Endometrial microvascular endothelial cells (primary cell): ENCODE measurements around the gene DHRS4L2. TPM values are rescaled to one million over a fixed set of nuclear protein-coding genes. Genes with fewer than 3 reads are reported as not detected.
"Not testable (repeated sequence)": the region's sequence is repeated elsewhere in the genome, so short reads cannot be mapped to it uniquely, and the experiment has no call there.

Experiments used
- in situ Hi-C: cut with HindIII; loops from 2 replicates; pipeline ENCODE4 v1.10.0; 2017; ENCODE audit warnings: low sequenced_read_pairs, low pct_unique_long_range_greater_than_20kb; ENCODE audit errors: inconsistent ontology term
- total RNA-seq: library from RNA; depleted of rRNA; stranded (reverse); fragments of >200 nt; gene quantifications from one replicate; pipeline ENCODE4 v1.2.3, GENCODE V29; 2015; ENCODE audit errors: inconsistent ontology term

The DHRS4L2 gene
- total RNA-seq: 17.1 TPM

DNA sequence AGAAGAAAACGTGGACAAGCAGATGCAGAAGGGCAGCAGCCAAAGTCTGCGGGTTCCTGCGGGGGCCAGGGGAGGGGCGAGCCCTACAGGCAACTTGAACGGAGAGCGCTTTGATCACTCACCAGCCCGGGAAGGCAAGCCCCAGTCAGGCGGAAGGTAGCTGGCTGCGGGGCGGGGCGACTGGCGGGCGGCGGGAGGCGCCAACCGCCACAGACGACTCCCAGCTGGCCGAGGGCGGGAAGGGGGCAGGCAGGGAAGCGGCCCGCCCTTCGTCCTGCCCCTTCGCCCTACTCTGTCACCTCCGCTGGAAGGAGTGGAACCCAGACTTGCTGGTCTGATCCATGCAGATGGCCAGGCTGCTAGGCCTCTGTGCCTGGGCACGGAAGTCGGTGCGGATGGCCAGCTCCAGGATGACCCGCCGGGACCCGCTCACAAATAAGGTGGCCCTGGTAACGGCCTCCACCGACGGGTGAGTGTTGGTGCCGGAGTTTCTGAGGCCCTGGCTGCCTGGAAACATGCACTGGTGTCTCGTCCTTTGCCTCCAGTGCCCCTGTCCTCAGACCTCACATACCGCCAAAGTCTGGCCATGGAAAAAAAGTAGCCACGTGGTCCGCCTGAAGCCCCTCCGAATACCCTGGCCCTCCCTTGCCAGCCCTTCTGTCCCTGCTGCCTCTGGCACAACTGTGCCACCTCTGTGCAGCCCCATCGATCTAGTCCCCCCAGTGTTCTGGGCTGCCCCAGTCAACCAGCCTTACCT is at the start of gene DHRS4L2:
TSS of gene DHRS4L2 (plus strand) at position 323 of the 757 bp plus-strand sequence. CDS start at position 342, 19 bp downstream.
- in situ Hi-C loops: not testable (repeated sequence)

GRCh38 chr14:23939607-23940326 is 49.0 kb upstream of the DHRS4L2 start:
- in situ Hi-C loops: no loop called here

DNA sequence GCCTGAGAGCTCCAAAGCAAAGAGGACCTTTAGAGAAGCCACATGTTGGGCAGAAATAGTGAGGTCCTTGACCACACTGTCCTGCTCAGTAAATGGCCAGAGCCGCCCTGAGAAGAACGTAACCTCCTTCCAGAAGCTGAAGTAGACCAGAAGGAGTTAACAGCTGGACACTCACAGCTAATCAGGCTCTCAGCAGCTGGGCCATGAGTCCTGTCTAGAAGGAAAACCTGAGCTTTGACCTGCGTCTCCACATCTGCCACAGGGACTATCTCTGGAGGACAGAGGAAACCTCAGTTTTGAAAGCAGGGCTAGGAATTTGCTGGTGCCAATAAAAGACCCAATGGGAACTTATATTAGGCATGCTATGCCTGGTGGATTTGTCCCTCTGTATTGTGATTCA is 47.5 kb upstream of the DHRS4L2 start:
- in situ Hi-C loops: no loop called here

DNA sequence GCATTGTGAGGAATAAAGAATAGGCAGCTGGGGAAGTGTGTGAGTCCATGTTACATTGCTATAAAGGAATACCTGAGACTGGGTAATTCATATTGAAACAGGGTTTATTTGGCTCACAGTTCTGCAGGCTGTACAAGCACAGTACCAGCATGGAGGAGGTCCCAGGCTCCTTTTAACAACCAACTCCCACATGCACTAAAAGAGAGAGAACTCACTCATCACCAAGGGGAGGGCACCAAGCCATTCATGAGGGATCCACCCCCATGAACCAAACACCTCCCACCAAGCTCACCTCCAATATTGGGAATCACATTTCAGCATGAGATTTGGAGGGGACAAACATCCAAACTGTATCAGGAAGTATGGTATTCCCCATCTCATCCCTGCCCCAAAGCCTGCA is 47.1 kb upstream of the DHRS4L2 start:
- in situ Hi-C loops: no loop called here

DNA sequence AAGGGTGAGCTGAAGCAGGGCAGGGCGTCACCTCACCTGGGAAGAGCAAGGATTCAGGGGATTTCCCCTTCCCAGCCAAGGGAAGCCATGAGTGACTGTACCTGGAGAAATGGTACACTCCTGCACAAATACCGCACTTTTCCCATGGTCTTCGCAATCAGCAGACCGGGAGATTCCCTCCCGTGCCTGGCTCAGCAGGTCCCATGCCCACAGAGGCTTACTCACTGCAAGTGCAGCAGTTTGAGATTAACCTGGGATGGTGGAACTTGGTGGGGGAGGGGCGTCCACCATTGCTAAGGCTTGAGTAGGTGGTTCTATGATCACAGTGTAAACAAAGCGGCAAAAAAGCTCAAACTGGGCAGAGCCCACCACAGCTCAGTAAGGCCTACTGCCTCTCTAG is 46.1 kb upstream of the DHRS4L2 start:
- in situ Hi-C loops: no loop called here

DNA sequence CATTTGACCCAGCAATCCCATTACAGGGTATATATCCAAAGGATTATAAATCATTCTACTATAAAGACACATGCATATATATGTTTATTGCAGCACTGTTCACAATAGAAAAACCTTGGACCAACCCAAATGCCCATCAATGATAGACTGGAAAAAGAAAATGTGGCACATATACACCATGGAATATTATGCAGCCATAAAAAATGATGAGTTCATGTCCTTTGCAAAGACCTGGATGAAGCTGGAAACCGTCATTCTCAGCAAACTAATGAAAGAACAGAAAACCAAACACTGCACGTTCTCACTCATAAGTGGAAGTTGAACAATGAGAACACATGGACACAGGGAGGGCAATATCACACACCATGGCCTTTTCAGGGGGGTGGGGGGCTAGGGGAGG is 39.7 kb upstream of the DHRS4L2 start:
- in situ Hi-C loops: not testable (repeated sequence)

- in situ Hi-C loops: no loop called here
Measured at GRCh38 chr14:23950411-23951135, 38.2 kb upstream of the DHRS4L2 start.

GRCh38 chr14:23951136-23951466 is 37.6 kb upstream of the DHRS4L2 start:
- in situ Hi-C loops: not testable (repeated sequence)

GRCh38 chr14:23951590-23952201 is 37.0 kb upstream of the DHRS4L2 start:
- in situ Hi-C loops: no loop called here

GRCh38 chr14:23953116-23953463 is 35.6 kb upstream of the DHRS4L2 start:
- in situ Hi-C loops: not testable (repeated sequence)

DNA sequence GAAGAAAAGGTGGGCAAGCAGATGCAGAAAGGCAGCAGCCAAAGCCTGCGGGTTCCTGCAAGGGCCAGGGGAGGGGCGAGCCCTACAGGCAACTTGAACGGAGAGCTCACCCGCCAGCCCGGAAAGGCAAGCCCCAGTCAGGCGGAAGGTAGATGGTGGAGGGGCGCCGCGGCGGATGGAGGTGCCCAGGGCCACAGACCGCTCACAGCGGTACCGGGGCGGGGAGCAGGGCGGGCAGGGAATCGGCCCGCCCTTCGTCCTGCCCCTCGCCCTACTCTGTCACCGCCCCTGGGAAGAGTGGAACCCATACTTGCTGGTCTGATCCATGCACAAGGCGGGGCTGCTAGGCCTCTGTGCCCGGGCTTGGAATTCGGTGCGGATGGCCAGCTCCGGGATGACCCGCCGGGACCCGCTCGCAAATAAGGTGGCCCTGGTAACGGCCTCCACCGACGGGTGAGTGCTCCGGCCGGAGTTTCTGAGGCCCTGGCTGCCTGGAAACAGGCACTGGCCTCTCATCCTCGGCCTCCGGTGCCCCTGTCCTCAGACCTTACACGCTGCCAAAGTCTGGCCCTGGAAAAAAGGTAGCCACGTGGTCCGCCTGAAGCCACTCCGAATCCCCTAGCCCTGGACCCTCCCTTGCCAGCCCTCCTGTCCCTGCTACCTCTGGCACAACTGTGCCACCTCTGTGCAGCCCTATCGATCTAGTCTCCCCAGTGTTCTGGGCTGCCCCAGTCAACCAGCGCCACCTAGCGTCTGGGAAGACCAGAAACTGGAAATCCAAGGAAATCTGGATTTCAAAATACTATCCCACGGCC is 35.1 kb upstream of the DHRS4L2 start, which contains the start of gene DHRS4:
TSS of gene DHRS4 (plus strand) at position 307 of the 815 bp plus-strand sequence. CDS start at position 326, 19 bp downstream.
- in situ Hi-C loops: no loop called here

- in situ Hi-C loops: not testable (repeated sequence)
Measured at GRCh38 chr14:23954279-23954614, 34.5 kb upstream of the DHRS4L2 start.

DNA sequence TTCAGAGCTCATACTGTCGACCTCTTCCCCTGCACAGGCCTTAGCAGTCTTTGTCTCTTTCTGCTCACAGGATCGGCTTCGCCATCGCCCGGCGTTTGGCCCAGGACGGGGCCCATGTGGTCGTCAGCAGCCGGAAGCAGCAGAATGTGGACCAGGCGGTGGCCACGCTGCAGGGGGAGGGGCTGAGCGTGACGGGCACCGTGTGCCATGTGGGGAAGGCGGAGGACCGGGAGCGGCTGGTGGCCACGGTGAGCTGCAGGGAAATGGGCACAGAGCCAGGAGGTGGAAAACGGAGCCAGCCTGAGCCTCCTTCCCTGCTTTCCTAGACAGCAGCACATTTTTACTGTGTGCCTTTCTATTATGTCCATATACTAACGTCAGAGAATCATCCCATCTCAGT is 33.8 kb upstream of the DHRS4L2 start:
- in situ Hi-C loops: not testable (repeated sequence)

- in situ Hi-C loops: not testable (repeated sequence)
Measured at GRCh38 chr14:23955811-23956210, 32.9 kb upstream of the DHRS4L2 start.

- in situ Hi-C loops: not testable (repeated sequence)
Measured at GRCh38 chr14:23957913-23958569, 30.7 kb upstream of the DHRS4L2 start.

GRCh38 chr14:23960899-23961298 is 27.8 kb upstream of the DHRS4L2 start:
- in situ Hi-C loops: not testable (repeated sequence)

- in situ Hi-C loops: not testable (repeated sequence)
Measured at GRCh38 chr14:23961704-23962103, 27.0 kb upstream of the DHRS4L2 start.

DNA sequence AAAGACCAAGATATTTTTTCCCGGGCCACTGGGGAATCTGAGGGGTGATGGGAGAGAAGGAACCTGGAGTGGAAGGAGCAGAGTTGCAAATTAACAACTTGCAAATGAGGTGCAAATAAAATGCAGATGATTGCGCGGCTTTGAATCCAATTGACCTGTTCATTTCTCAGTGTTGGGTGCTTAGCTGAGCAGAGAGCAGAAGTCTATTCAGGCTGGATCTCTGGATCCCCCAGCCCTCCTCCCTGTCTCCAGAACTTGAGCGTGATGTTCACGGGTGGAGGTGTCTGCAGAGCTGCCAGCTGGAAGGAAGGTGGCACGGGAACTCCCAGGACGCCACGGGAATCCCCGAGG is 19.6 kb upstream of the DHRS4L2 start:
- in situ Hi-C loops: not testable (repeated sequence)
